HEK293T (cell line): ENCODE results near the gene ASCL1.

Source experiments
- CTCF ChIA-PET: fragments of 350-600 bp; formaldehyde crosslinking; extraction: SDS; loops from one replicate; lab custom pipeline; 2021; ENCODE audit warnings: antibody characterized with exemption, inconsistent platforms; lab: Yijun Ruan, JAX
- POLR2A ChIA-PET: fragments of 350-600 bp; formaldehyde crosslinking; extraction: SDS; loops from one replicate; lab custom pipeline; 2020; ENCODE audit warnings: antibody characterized with exemption, inconsistent platforms; lab: Yijun Ruan, JAX
- DNase-seq: peaks from one replicate; pipeline ENCODE4 v3.0.0; 2012; ENCODE audit warnings: mixed read lengths; ENCODE audit errors: extremely low spot score
- ARNT ChIP-seq: fragments of 450-650 bp; IDR thresholded peaks from 2 replicates; pipeline ENCODE4 v1.6.1; 2017; ENCODE audit warnings: mild to moderate bottlenecking
- BHLHE40 ChIP-seq: fragments of 450-650 bp; IDR thresholded peaks from 2 replicates; pipeline ENCODE4 v1.6.1; 2016; ENCODE audit warnings: mild to moderate bottlenecking, moderate library complexity, borderline replicate concordance
- CTBP1 ChIP-seq: fragments of 450-650 bp; IDR thresholded peaks from 2 replicates; pipeline ENCODE4 v1.6.1; 2016; ENCODE audit warnings: borderline replicate concordance
- ELF4 ChIP-seq: fragments of 450-650 bp; IDR thresholded peaks from 2 replicates; pipeline ENCODE4 v1.6.1; 2017; ENCODE audit warnings: antibody characterized with exemption
- FOXA1 ChIP-seq: fragments of 450-650 bp; IDR thresholded peaks from 2 replicates; pipeline ENCODE4 v1.6.1; 2016; ENCODE audit warnings: mild to moderate bottlenecking
- FOXK2 ChIP-seq: fragments of 450-650 bp; IDR thresholded peaks from 2 replicates; pipeline ENCODE4 v1.6.1; 2016; ENCODE audit warnings: mild to moderate bottlenecking
- FOXM1 ChIP-seq: fragments of 450-650 bp; IDR thresholded peaks from 2 replicates; pipeline ENCODE4 v1.6.1; 2017; ENCODE audit warnings: mild to moderate bottlenecking, borderline replicate concordance
- HDGF ChIP-seq: fragments of 450-650 bp; IDR thresholded peaks from 2 replicates; pipeline ENCODE4 v1.6.1; 2017; ENCODE audit warnings: antibody characterized with exemption, borderline replicate concordance
- L3MBTL2 ChIP-seq: fragments of 450-650 bp; conservative IDR thresholded peaks from 2 replicates; pipeline ENCODE4 v1.6.1; 2016; ENCODE audit warnings: mild to moderate bottlenecking
- LEF1 ChIP-seq: fragments of 450-650 bp; IDR thresholded peaks from 2 replicates; pipeline ENCODE4 v1.6.1; 2017; ENCODE audit warnings: mild to moderate bottlenecking, borderline replicate concordance
- NFRKB ChIP-seq: fragments of 450-650 bp; IDR thresholded peaks from 2 replicates; pipeline ENCODE4 v1.6.1; 2016; ENCODE audit warnings: mild to moderate bottlenecking, moderate library complexity
- SP1 ChIP-seq: fragments of 450-650 bp; IDR thresholded peaks from 2 replicates; pipeline ENCODE4 v1.6.1; 2017
- SUZ12 ChIP-seq: fragments of 450-650 bp; IDR thresholded peaks from 2 replicates; pipeline ENCODE4 v1.6.1; 2016; ENCODE audit warnings: mild to moderate bottlenecking
- TARDBP ChIP-seq: fragments of 450-650 bp; IDR thresholded peaks from 2 replicates; pipeline ENCODE4 v1.6.1; 2016
- ZNF384 ChIP-seq: fragments of 450-650 bp; IDR thresholded peaks from 2 replicates; pipeline ENCODE4 v1.6.1; 2016
- TF ChIP-seq, protein P1 (sequence below): fragments of 450-650 bp; IDR thresholded peaks from 2 replicates; pipeline ENCODE4 v1.6.1; 2016

Gene ASCL1

DNA sequence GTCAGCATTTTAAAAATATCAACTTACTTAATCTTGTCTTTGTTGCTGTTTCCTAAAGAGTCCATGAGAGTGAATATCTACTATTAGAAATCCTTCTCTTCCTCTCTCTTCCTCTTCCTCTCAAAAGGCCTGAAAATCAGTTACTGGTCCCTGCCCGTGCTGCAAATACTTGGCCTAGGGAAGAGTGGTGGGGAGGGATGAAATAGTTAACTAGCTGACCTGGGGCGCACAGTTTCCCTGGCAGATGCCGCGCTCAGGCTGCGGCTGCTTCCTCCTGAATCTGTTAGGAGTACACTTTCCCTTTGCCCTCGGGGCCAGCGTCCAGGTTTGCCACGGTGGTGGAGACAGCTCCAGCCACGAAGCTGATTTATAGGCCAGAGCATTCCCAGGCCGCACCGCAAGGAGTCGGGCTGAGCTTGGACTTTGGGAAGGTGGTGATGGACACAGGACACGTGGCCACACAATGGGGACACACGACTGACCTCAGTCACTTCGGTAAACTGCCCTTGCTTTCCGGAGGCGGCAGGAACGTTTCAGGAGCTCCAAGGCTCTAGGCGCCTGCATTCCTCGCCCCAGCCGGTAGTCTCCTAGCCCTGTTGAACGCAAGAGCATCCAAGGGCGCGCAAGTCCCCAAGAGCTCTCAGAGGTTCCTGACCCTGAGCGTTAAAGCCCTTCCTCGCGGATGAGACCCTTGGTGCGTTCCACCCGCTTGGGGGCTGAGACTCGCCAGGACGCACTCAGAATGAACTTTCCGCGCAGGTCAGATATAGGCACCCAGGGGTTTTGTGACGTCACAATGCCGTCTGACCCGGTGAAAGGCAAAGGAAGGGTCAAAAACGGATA lies 7.1 kb upstream of the ASCL1 start:
- ChIA-PET POLR2A (no interaction called here), CTCF (interaction anchor here (0.5 to 2.4 kb wide), 2 partner anchors 67 to 598 kb away, joined by 3 to 9 read pairs; no protein-coding TSS in a partner anchor)
- no peak for DNase-seq
- TF ChIP-seq CTBP1 (no peak), TARDBP (no peak), BHLHE40 (no peak), ARNT (no peak), ELF4 (no peak), L3MBTL2 (no peak), FOXM1 (no peak), ZNF384 (no peak)
- TF ChIP-seq, protein P1, sequence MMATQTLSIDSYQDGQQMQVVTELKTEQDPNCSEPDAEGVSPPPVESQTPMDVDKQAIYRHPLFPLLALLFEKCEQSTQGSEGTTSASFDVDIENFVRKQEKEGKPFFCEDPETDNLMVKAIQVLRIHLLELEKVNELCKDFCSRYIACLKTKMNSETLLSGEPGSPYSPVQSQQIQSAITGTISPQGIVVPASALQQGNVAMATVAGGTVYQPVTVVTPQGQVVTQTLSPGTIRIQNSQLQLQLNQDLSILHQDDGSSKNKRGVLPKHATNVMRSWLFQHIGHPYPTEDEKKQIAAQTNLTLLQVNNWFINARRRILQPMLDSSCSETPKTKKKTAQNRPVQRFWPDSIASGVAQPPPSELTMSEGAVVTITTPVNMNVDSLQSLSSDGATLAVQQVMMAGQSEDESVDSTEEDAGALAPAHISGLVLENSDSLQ = no peak

DNA sequence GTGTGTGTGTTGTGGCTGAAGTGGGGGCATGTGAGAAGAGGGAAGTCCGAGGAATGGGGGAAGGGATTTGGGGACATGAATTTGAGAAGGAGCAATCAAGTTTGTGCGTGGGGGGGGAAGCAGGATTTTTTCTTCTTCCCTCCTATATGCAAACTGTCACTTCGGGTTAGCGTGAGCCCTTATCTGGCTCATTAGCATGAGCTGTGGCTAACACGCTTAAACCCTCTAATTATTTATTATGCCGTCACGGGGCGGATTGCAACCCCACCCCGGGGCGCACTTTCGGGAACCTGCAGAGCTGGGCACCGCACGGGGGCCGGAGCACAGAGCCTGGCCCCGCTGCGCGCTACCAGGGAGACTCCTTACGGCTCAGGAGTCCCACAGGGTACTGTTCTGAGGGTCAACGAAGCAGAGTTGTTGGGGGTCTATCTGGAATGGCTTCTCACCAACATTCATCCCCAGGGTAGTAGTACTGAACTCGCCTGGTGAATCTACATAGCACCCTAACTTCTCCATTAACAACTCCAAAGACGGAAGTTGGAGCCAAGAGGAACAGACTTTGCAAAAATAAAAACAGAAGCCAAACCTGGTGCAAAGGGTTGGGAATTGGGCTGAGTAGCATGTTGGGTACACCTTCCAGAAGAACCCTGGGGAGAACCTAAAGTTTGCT lies 6.4 kb upstream of the ASCL1 start:
- POLR2A ChIA-PET = no interaction called here
- DNase-seq = no peak
- CTCF ChIA-PET = no interaction called here
- TF ChIP-seq ARNT (no peak), CTBP1 (no peak), FOXK2 (no peak), FOXA1 (no peak), SUZ12 (no peak), TARDBP (no peak), HDGF (no peak), NFRKB (no peak), FOXM1 (no peak), ZNF384 (no peak), L3MBTL2 (no peak), ELF4 (no peak), BHLHE40 (no peak), SP1 (no peak), LEF1 (no peak)
- TF ChIP-seq, protein P1 = no peak

DNA sequence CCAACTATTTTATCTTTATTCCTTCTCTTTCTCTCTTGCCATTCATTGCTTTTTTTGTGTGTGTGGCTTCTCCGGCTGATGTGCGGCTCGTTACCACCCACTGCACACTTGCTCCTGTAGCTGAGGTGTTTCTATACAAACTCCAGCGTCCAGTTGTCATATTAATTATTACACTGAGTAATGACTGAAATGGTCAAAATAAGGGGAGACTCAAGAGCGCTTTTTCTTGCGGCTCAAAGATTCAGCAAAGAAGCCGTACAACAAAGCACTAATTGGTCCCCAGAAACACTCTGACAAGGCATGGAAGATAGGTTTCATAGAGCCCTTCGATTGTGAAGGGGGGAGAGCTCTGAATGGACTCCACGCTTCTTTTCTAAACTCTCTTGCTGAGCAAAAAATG lies 5.6 kb upstream of the ASCL1 start:
- ChIA-PET CTCF (no interaction called here), POLR2A (no interaction called here)
- no peak for DNase-seq
- TF ChIP-seq FOXM1 = no peak
- no peak for TF ChIP-seq ELF4
- TF ChIP-seq TARDBP = no peak
- no peak for TF ChIP-seq SP1
- no peak for TF ChIP-seq CTBP1
- no peak for TF ChIP-seq BHLHE40
- TF ChIP-seq LEF1 = no peak
- TF ChIP-seq ARNT = no peak
- TF ChIP-seq FOXK2 = no peak
- no peak for TF ChIP-seq L3MBTL2
- TF ChIP-seq SUZ12 = no peak
- TF ChIP-seq HDGF = no peak
- no peak for TF ChIP-seq ZNF384
- TF ChIP-seq, protein P1 = no peak
- no peak for TF ChIP-seq FOXA1
- no peak for TF ChIP-seq NFRKB

DNA sequence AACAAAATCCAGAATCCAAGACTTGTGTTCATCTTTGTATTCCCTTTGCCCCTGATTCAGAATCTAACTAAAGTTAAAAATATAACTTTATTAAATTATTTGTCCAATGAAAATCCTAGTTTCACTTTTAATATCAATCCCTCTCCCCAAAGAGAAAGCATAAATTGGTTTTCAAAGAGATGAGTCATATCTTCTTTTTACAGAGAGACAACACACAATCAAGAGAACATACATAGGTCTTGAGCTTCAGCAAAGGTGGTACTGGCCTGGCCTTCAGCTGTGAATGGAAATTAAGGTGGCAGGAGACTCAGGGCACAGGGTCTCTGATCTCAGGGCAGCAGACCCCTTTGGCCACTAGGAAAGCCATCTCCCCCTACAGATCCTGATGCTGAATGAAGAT lies 4.3 kb upstream of the ASCL1 start:
- ChIA-PET POLR2A (no interaction called here), CTCF (no interaction called here)
- TF ChIP-seq HDGF (no peak), ELF4 (no peak)
- no peak for DNase-seq

DNA sequence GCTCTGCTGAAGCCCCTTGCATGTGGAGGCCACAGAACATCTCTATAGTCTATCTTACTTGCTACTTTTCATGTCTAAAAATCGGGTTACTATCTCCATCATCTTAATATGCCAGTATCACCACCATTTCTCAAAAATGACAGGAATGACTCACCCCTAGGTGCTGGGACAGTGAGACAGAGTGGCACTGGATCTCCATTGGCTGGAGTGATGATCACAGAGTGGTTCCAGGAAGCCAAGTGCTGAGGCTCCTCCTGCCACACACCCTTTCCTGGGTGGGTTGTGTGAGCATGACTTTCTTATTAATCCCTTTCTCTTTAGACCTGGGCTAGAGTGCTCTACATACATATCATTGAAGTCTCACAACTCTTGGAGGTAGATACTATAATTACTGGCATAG lies 3.3 kb upstream of the ASCL1 start:
- TF ChIP-seq SP1 (no peak), ZNF384 (no peak), BHLHE40 (no peak), CTBP1 (no peak), ELF4 (no peak)
- TF ChIP-seq, protein P1 = no peak
- POLR2A ChIA-PET = no interaction called here
- DNase-seq = no peak
- CTCF ChIA-PET = no interaction called here
